Left ventricle myocardium inferior (tissue), 1 donor: ENCODE data around the gene SPRTN. TPM values are rescaled to one million over a fixed set of nuclear protein-coding genes. Genes with fewer than 3 reads are reported as not detected.

Experiments
- DNase-seq: peaks from one replicate; pipeline ENCODE4 v3.0.0-alpha.2; 2020
- H3K27ac ChIP-seq: fragments of 200-600 bp; replicated peaks from 2 replicates; pipeline ENCODE4 v1.8.0; 2021
- H3K27me3 ChIP-seq: fragments of 200-600 bp; 2 replicates; pipeline ENCODE4 v1.8.0; 2021; ENCODE audit warnings: low read depth
- H3K36me3 ChIP-seq: fragments of 200-600 bp; 2 replicates; pipeline ENCODE4 v1.8.0; 2021
- H3K4me1 ChIP-seq: fragments of 200-600 bp; 2 replicates; pipeline ENCODE4 v1.8.0; 2021
- H3K4me3 ChIP-seq: fragments of 200-600 bp; 2 replicates; pipeline ENCODE4 v1.8.0; 2021; ENCODE audit warnings: mild to moderate bottlenecking, moderate library complexity
- H3K9me3 ChIP-seq: fragments of 200-600 bp; replicated peaks from 2 replicates; pipeline ENCODE4 v1.8.0; 2021
- CTCF ChIP-seq: fragments of 200-600 bp; IDR thresholded peaks from 2 replicates; pipeline ENCODE4 v1.8.0; 2021; ENCODE audit warnings: antibody characterized with exemption, mild to moderate bottlenecking, borderline replicate concordance
- intact Hi-C: fragments of 100-400 bp; cut with micrococcal nuclease; formaldehyde crosslinking; loops from one replicate; pipeline ENCODE4 v1.11.0; 2022
- total RNA-seq: library from RNA; stranded (reverse); fragmentation: NEBNext Ultra II Directional; extraction: Animal tissue kit (Norgen Biotek cat#: 25700); gene quantifications from one replicate; pipeline ENCODE4 v1.2.1, GENCODE V29; 2021
- donor health status: DM: no; HTN: yes; CAD: no; lungs with severe emphysema.

The SPRTN gene
- total RNA-seq, 1 donor from 2014 or later, result 7.4 TPM

- H3K4me1 ChIP-seq, result no peaks in the 10 kb centered on the region
- no peaks in the 10 kb centered on the region for H3K36me3 ChIP-seq
- TF ChIP-seq CTCF, result no peak
- no peak for DNase-seq
- H3K27me3 ChIP-seq, result peaks cover 5% of the 10 kb centered on the region
- H3K4me3 ChIP-seq, result no peak overlapping the region
- no peak overlapping the region for H3K27ac ChIP-seq
- no peaks in the 10 kb centered on the region for H3K9me3 ChIP-seq
- intact Hi-C loops, result no loop called here
These were observed 20.1 kb upstream of the SPRTN start for GRCh38 chr1:231318015-231318355.

DNA sequence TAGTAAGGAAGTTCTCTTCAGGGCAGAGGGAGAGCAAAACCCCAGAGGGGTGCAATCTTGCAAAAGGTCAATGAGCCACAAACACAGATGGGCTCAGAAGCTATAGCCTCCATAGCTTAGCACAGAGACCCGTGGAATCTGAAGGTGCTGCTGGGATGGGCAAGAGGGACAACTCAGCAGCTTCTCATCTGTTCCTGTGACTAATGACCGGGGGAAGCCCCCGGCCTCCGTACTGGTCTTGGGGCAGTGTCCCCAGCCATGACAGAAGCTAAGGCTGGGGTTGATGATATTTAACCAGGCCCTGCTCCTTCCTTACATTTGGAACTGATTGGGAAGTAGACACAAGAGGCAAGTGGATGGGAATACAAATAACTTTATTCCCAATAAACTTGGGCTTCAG, 19.5 kb upstream of the SPRTN start:
- intact Hi-C loops, result no loop called here
- no peak for DNase-seq
- no peaks in the 10 kb centered on the region for H3K4me1 ChIP-seq
- no peaks in the 10 kb centered on the region for H3K36me3 ChIP-seq
- no peak overlapping the region for H3K27ac ChIP-seq
- no peaks in the 10 kb centered on the region for H3K9me3 ChIP-seq
- TF ChIP-seq CTCF, result no peak
- peaks cover 5% of the 10 kb centered on the region for H3K27me3 ChIP-seq
- no peak overlapping the region for H3K4me3 ChIP-seq

DNA sequence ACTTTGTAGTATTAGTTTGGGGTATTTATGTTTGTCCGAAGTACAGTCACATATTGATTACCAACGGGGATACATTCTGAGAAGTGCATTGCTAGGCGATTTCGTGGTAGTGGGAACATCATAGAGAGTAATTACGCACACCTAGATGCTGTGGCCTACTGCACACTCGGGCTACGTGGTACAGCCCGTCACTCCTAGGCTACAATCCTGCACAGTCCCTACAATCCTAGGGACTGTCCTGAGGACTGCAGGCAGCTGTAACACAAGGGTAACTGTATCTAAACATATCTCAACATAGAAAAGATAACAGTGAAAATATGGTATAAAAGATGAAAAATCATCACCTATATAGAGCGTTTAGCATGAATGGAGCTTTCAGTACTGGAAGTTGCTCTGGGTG, 19.0 kb upstream of the SPRTN start:
- DNase-seq, result no peak
- H3K9me3 ChIP-seq, result no peaks in the 10 kb centered on the region
- TF ChIP-seq CTCF, result no peak
- intact Hi-C loops, result no loop called here
- no peaks in the 10 kb centered on the region for H3K4me1 ChIP-seq
- H3K27ac ChIP-seq, result no peak overlapping the region
- peaks cover 5% of the 10 kb centered on the region for H3K27me3 ChIP-seq
- no peak overlapping the region for H3K4me3 ChIP-seq
- no peaks in the 10 kb centered on the region for H3K36me3 ChIP-seq

- Histone ChIP-seq H3K36me3 (no peaks in the 10 kb centered on the region), H3K9me3 (no peaks in the 10 kb centered on the region), H3K4me1 (no peaks in the 10 kb centered on the region), H3K27ac (no peak overlapping the region), H3K27me3 (no peaks in the 10 kb centered on the region), H3K4me3 (no peak overlapping the region)
- DNase-seq, result no peak
- TF ChIP-seq CTCF, result no peak
- intact Hi-C loops, result no loop called here
These were observed 15.1 kb upstream of the SPRTN start for GRCh38 chr1:231322880-231323530.

DNA sequence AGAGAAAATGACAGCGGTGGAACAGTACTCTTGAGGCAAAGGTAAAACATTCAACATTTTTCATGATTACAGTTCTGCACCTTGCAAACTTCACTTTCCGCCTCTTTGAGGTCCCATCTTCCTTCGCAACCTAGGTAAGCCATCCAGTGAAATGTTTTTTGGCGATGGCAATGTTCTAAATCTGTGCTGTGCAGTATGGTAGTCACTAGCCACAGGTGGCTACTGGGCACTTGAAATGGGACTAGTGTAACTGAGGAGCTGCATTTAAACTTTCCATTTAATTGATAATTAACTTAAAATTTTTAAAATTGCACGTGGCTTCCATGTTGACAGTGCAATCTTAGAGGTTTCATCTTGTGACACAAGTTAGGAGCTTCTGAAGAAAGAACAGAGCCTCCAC, 13.4 kb upstream of the SPRTN start:
- intact Hi-C loops, result no loop called here
- H3K9me3 ChIP-seq, result no peaks in the 10 kb centered on the region
- H3K27ac ChIP-seq, result no peak overlapping the region
- H3K27me3 ChIP-seq, result no peaks in the 10 kb centered on the region
- H3K36me3 ChIP-seq, result no peaks in the 10 kb centered on the region
- no peaks in the 10 kb centered on the region for H3K4me1 ChIP-seq
- no peak for TF ChIP-seq CTCF
- no peak for DNase-seq
- H3K4me3 ChIP-seq, result no peak overlapping the region
